Thoracic aorta (tissue), 2 donors: ENCODE results near the gene MAFG. TPM values are rescaled to one million over a fixed set of nuclear protein-coding genes. Genes with fewer than 3 reads are reported as not detected.

Experiments
- ATAC-seq: fragments of 150-250 bp; one replicate; pipeline ENCODE4 v1.8.0; 2017; ENCODE audit warnings: low read depth; ENCODE audit not compliant: insufficient number of reproducible peaks, low FRiP score
- DNase-seq: peaks from one replicate; pipeline ENCODE4 v3.0.0-alpha.2; 2020; ENCODE audit warnings: low spot score
- H3K27ac ChIP-seq, 2 donors: fragments of 200-600 bp; sonication (generic); 1 replicate in 1 of 2; 2 replicates in 1 of 2; pipeline ENCODE4 v1.5.1; 2016; ENCODE audit warnings: mild to moderate bottlenecking in 2 of 2, moderate library complexity in 2 of 2
- H3K27me3 ChIP-seq: fragments of 200-600 bp; sonication (generic); replicated peaks from 2 replicates; pipeline ENCODE4 v1.6.0; 2016; ENCODE audit warnings: mild to moderate bottlenecking; ENCODE audit not compliant: insufficient read depth
- H3K36me3 ChIP-seq: fragments of 200-600 bp; sonication (generic); one replicate; pipeline ENCODE4 v1.5.1; 2016
- H3K4me1 ChIP-seq, 2 donors: fragments of 200-600 bp; sonication (generic); 1 replicate in 1 of 2; 2 replicates in 1 of 2; pipeline versions ENCODE4 v1.5.1 to v1.6.0; 2016; ENCODE audit warnings: low read depth in 2 of 2, mild to moderate bottlenecking in 1 of 2; ENCODE audit not compliant: control insufficient read depth in 1 of 2
- H3K4me3 ChIP-seq: fragments of 200-600 bp; sonication (generic); 2 replicates; pipeline ENCODE4 v1.5.1; 2016; ENCODE audit warnings: mild to moderate bottlenecking
- H3K9me3 ChIP-seq: fragments of 200-600 bp; sonication (generic); 2 replicates; pipeline ENCODE4 v1.5.1; 2016
- total RNA-seq, 2 donors: library from RNA; depleted of rRNA; stranded (reverse); fragments of >200 nt; gene quantifications; one replicate each; pipeline versions ENCODE4 v1.1.0 to v1.2.3, GENCODE V29; 2016
- TF ChIP-seq, protein P1 (sequence below): fragments of 200-600 bp; sonication (generic); IDR thresholded peaks from one replicate; pipeline ENCODE4 v1.5.1; 2019; ENCODE audit warnings: antibody characterized with exemption

The MAFG gene
- total RNA-seq, 2 donors from 2014 or later = 29.8 to 32.1 TPM

DNA sequence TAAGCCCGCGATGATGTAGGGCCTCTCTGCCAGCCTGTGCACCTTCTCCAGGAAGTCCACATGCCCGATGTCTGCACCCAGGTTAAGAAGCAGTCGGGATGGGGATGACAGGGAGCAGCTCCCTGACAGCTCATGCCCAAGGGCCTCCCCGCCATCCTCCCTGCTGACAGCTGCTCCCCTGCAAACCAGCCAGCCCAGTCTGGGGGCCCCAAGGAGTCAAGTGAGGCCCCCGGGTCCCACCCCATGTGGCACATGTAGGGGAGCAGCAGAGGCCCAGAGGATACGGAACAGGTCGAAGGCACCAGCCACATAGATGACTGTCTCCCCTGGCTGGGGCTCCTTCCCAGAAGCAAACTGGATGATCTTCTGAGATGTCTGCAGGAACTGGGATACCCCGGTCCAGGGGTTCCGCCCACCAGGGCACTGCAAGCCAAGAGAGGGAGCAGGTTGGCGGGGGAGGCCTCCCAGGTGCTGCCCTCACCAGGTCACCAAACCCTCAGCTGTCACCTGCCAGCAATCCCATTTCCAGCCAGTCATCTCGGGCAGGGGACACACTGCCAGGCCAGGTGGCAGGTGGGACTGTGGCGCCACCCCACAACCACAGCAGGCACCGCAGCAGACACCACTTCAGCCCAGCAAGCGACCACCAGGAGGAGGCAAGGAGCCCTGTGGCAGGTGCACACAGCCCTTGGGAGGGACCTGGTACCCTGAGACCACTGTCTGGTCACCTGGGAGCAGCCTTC is 20.9 kb downstream of the MAFG start:
- peaks cover 13 to 20% of the 10 kb centered on the region in 2 donors for H3K4me1 ChIP-seq
- H3K36me3 ChIP-seq = no peaks in the 10 kb centered on the region
- H3K27ac ChIP-seq = no peak overlapping the region
- no peaks in the 10 kb centered on the region for H3K27me3 ChIP-seq
- no peak overlapping the region for H3K4me3 ChIP-seq
- TF ChIP-seq, protein P1, sequence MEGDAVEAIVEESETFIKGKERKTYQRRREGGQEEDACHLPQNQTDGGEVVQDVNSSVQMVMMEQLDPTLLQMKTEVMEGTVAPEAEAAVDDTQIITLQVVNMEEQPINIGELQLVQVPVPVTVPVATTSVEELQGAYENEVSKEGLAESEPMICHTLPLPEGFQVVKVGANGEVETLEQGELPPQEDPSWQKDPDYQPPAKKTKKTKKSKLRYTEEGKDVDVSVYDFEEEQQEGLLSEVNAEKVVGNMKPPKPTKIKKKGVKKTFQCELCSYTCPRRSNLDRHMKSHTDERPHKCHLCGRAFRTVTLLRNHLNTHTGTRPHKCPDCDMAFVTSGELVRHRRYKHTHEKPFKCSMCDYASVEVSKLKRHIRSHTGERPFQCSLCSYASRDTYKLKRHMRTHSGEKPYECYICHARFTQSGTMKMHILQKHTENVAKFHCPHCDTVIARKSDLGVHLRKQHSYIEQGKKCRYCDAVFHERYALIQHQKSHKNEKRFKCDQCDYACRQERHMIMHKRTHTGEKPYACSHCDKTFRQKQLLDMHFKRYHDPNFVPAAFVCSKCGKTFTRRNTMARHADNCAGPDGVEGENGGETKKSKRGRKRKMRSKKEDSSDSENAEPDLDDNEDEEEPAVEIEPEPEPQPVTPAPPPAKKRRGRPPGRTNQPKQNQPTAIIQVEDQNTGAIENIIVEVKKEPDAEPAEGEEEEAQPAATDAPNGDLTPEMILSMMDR = no peak
- no peaks in the 10 kb centered on the region for H3K9me3 ChIP-seq
- DNase-seq (no peak), ATAC-seq (no peak)

DNA sequence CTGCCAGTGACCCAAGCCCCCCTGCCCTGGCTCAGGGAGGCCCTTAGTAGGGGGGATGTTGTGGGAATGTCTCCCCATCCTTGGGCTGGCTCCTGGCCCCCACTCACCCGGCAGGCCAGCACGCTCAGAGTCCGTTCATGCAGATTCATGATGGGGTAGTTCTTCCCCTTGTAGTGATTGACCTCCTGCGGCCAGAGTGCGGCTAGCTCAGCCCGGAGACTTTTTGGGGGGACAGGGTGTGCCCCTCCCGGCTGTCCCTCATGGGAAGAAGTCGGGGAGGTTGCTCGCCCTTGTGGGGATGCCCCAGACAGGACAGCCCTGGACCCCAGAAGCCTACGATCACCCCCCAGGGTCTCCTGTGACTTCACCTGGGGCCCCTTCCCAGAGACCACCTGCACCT is 21.5 kb downstream of the MAFG start:
- H3K36me3 ChIP-seq = no peaks in the 10 kb centered on the region
- ATAC-seq = no peak

DNA sequence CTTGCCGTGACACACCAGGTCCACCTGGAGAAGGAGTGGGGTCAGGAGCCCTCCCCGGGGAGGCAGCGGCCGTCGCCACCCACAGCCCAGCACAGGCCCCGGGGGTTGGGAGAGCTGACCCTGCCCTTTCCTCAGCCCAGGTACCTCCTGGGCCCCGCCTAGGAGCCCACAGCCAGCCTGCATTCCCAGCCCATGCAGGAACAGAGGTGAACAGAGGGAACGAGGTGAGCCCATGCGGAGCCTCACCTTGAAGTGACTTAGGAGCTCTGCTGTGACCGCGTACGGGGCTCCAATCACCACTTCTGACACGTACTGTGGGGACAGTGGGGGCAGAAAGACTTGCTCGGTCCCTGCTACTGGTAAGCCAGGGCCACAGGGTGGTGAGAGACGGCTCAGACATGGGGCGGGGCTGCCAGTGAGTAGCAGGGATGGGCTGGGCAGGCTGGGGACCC is 22.1 kb downstream of the MAFG start:
- peaks cover under 1% of the 10 kb centered on the region for H3K36me3 ChIP-seq
- ATAC-seq = no peak
- H3K27ac ChIP-seq = no peak overlapping the region
- peaks cover 14 to 19% of the 10 kb centered on the region in 2 donors for H3K4me1 ChIP-seq
- TF ChIP-seq, protein P1 = no peak
- no peak for DNase-seq
- H3K27me3 ChIP-seq = no peaks in the 10 kb centered on the region
- H3K9me3 ChIP-seq = no peaks in the 10 kb centered on the region
- H3K4me3 ChIP-seq = no peak overlapping the region

More for the DNA sequence above, 21.5 kb downstream of the MAFG start:
- peaks cover 15 to 23% of the 10 kb centered on the region in 2 donors for H3K4me1 ChIP-seq
- H3K27ac ChIP-seq = no peak overlapping the region
- no peak for DNase-seq
- H3K4me3 ChIP-seq = no peak overlapping the region
- no peaks in the 10 kb centered on the region for H3K27me3 ChIP-seq
- H3K9me3 ChIP-seq = no peaks in the 10 kb centered on the region
- TF ChIP-seq, protein P1 = no peak

DNA sequence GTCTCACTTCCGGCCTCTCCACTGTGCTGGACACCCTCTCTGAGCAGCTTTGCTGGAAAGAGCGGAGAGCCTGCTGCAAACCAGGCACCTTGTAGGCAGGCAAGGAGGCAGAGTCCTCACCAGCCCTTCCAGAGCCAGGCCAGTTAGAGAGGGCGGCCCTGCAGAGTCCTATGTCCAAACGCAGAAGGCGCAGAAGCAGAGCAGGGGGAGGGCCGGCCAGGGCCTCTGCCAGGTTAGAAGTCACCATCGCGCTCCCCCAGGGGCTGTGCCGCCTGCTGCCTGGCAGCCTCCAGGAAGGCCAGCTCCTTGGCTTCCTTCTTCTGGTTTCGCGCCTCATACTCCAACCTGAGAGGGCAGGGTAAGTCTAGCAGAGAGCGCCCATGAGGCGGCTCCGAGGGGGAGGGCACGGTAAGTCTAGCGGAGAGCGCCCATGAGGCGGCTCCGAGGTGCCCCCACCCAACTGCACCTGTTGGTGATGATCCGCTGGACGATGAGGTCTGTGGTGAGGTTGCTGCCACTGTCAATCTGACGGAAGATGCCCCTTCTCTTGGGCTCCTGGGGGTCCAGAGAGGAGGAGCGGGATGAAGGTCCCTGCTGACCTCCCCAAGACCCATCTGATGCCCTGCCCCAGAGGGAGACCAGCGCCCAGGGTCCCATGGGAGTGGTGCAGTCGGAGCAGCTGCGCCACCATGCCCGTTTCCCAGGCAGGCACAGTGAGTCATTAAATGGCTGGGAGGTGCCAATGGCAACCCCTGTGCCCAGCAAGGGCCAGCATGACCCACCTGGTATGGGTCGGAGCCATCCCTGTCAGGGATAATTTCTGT is 22.7 kb downstream of the MAFG start:
- ATAC-seq = no peak
- TF ChIP-seq, protein P1 = no peak
- Histone ChIP-seq H3K27me3 (no peaks in the 10 kb centered on the region), H3K36me3 (peaks cover 7% of the 10 kb centered on the region), H3K9me3 (no peaks in the 10 kb centered on the region), H3K4me3 (no peak overlapping the region), H3K27ac (no peak overlapping the region), H3K4me1 (peaks cover 9 to 13% of the 10 kb centered on the region in 2 donors)
- DNase-seq = no peak
